ENCODE measurements around the gene GPATCH8.
A peak's percentile ranks its signal among the peaks of the same experiment; 100 is the strongest.
"Not testable (repeated sequence)": the region's sequence is repeated elsewhere in the genome, so short reads cannot be mapped to it uniquely, and the experiment has no call there.

GPATCH8 gene

DNA sequence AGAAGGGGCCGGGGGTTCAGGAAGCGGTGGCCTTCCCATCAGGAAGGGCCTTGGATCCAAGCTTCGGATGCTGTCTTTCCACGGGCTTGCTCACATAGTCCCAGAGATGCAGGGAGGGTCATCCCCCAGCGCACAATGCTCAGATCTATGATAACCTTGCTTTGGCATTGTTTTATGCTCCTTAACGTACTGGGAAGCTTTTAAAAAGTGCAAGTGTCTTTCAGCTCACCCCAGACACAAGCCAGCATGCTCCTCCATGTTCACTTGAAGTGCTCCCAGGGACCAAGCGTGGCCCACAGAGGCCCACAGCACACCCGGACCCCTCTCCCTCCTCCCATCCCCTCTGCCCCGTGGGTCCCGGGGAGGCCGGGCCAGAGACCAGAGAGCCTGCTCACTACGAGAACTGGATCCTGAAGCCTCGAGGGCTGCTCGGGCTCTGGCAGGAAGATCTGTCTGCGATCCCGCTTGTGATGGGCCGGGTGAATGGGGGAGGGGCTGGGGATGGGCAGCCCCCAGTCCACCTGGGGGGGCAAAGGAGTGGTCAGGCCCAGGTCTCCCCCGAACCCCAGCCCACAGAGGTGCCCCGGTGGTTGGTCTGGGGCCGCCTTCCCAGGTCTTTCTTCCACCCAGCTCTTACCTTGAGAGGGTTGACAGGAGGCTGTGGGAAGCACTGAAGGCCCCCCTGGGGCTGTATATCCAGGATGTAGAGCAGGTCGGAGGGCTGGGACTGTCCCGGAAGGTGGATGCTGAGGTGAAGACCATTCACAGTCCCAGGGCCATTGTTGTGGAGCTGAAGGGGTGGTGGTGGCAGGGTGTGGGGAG, 127.8 kb downstream of the GPATCH8 start:
- no peak for DNase-seq (ENCODE audit: low read depth in 2 of 2)

DNA sequence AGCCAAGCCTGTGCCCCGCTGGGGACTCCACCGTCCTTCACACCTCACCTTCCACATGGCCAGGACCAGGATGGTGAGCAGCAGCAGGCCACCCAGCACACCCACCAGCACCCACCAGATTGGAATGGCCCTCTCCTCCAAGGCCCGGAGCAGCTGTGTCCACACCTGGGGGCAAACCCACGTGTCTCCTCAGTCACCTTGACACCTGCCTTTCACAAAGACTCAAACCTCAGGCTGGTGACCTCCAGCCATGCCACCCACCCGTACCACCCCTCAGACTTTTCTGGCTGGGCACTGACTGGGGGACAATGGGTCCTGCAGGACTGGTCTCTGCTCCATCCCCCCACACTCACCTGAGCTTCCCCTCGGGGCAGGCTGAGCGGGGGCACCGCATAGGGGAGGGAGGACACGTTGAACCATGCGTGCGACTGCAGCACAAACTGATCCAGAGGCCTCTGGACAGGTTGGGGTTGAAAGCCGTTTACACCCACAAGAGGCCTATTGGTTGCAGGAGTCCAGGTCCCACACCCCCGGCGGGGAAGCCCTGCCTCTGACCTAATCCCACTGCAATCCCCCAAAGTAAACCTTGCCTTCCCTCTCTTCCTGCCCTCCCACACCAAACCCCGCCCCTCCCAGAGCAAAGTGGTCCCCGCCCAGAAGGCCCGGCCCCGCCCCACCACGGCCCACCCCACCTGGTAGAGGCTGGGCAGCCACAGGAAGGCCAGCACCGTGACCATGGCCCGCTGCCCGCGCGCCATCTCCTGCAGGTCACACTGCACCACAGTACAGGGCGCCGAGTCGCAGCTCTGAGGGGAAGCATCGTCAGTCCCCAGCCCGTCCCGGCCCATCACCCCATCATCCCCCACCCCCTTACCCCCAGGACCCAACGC, 128.7 kb downstream of the GPATCH8 start:
- DNase-seq (ENCODE audit: low read depth in 2 of 2), result no peak

DNA sequence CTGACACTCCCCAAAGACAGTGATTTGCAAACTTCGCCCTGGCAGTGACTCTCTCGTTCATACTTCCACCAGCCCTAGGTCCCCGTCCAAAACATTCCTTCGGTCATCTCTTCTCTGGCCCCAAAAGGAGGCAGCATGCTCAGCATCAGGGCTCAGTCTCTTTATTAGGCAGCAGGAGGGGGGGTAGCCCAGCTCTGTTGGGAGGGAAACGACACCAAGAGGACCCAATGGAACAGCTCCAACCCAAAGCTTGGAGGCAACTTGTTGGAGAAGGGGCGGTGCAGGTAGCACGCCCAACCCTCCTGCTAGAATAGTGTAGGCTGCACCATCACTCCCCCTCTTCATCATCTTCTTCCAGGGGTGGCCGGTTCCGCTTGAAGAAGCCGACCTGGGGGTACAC, 131.2 kb downstream of the GPATCH8 start:
- DNase-seq (ENCODE audit: low read depth in 2 of 2), result no peak

DNA sequence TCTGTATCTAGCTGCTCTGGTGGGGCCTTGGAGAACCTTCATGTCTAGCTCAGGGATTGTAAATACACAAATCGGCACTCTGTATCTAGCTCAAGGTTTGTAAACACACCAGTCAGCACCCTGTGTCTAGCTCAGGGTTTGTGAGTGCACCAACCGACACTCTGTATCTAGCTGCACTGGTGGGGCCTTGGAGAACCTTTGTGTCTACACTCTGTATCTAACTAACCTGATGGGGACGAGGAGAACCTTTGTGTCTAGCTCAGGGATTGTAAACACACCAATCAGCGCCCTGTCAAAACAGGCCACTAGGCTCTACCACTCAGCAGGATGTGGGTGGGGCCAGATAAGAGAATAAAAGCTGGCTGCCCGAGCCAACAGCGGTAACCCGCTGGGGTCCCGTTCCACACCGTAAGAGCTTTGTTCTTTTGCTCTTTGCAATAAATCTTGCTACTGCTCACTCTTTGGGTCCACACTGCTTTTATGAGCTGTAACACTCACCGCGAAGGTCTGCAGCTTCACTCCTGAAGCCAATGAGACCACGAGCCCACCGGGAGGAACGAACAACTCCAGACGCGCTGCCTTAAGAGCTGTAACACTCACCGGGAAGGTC, 133.7 kb downstream of the GPATCH8 start:
- DNase-seq (ENCODE audit: low read depth in 2 of 2), result not testable (repeated sequence)

DNA sequence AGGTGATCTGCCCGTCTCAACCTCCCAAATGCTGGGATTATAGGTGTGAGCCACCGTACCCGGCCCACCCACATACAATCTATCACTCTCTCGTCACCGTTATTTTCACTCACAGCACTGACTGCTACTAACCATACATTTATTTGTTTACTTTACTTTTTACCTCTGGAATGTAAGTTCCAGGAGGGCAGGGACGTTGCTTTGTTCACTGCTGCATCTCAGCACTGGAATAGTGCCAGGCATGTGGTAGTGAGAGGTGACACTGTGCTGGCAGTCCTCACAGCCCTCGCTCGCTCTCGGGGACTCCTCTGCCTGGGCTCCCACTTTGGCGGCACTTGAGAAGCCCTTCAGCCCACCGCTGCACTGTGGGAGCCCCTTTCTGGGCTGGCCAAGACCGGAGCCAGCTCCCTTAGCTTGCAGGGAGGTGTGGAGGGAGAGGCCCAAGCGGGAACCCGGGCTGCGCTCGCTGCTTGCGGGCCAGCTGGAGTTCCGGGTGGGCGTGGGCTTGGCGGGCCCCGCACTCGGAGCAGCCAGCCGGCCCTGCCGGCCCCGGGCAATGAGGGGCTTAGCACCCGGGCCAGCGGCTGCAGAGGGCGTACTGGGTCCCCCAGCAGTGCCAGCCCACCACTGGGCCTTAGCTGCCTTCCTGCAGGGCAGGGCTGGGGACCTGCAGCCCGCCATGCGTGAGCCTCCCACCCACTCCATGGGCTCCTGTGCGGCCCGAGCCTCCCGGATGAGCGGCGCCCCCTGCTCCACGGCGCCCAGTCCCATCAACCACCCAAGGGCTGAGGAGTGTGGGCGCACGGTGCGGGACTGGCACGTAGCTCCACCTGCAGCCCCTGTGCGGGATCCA, 134.6 kb downstream of the GPATCH8 start:
- DNase-seq (ENCODE audit: low read depth in 2 of 2), result not testable (repeated sequence)

DNA sequence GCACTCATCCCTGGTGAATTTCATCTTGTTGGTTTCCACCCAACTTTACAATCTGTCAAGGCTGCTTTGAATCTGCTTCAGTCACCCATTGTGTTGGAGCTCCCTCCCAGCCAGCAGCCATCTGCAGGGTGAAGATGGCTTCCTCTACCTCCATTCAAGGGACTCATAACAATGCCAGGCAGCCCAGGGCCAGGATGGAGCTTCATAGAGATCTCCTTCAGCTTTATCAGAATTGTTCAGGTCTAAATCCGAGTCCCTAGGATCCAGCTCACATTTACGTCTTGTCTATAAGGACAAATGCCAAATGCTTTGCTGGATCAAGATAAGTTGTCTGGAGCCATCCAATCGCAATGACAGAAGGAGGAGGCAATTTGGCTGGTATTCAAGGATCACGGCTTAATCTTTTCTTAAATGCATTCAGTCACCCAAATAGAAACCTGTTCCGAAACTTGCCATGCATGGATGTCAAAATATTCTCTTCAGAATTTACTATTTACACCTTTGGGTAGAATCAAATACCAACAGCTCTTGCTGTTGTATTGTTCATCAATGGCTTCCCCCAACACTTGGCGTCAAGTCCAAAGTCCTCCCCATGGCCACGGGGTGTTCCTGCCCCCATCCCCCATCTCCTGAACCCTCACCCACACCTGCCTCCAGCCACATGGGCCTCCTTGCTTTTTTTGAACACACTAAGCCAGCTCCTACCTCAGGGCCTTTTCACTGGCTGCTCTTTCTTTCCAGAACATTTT, 135.8 kb downstream of the GPATCH8 start:
- no peak for DNase-seq (ENCODE audit: low read depth in 2 of 2)

DNA sequence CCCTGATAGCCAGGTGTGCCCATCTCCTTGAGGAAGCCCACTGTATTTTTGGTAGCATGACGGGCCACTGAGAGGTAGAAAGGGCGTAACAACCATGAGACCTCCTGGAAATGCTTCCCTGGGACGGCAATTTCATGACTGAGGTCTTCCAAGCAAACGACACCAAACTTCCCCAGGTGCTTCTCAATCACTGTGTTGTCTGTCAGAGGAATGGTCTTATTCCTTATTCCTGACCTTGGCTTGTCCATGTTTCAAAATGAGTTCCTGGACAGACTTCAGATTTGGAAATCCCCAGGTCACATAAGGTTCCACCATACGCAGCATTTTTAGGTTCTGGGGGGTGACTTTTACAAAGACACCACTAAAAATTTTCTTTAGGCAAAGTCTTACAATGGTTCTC, 138.2 kb downstream of the GPATCH8 start:
- DNase-seq (ENCODE audit: low read depth in 2 of 2), result not testable (repeated sequence)

DNA sequence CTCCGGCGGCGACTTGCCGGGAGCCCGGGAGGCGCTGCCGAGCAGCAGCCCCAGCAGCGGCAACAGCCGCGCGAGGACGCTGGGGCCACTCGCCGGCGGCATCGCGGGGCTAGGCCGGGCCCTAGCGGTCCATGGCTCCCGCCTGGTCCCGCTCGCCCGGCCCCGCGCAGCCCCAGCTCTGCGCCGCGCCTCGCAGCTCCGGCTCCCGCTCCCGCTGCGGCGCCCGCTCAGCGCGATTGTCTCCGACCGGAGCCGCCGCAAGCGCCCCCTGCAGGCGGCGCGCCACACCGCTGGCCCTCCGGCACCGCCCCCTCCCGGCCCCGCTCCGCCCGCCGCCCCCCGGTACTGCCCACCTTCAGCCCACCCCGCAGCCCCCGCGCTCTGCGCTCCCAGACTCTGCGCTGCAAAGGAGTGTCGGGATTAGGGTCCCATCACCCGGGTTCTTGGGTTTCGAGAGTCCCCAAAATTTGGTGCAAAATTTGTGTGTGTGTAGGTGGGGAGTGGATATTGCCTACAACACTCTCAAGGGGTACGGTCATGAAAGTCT, 139.5 kb downstream of the GPATCH8 start, which contains the start of gene FAM171A2:
Gene FAM171A2, minus strand, starts transcription at position 241 of the 547 bp plus-strand sequence. Its CDS starts 139 bp downstream, at position 102.
- DNase-seq (ENCODE audit: low read depth in 2 of 2), result peak in 1 of 2 donors; percentile 53

DNA sequence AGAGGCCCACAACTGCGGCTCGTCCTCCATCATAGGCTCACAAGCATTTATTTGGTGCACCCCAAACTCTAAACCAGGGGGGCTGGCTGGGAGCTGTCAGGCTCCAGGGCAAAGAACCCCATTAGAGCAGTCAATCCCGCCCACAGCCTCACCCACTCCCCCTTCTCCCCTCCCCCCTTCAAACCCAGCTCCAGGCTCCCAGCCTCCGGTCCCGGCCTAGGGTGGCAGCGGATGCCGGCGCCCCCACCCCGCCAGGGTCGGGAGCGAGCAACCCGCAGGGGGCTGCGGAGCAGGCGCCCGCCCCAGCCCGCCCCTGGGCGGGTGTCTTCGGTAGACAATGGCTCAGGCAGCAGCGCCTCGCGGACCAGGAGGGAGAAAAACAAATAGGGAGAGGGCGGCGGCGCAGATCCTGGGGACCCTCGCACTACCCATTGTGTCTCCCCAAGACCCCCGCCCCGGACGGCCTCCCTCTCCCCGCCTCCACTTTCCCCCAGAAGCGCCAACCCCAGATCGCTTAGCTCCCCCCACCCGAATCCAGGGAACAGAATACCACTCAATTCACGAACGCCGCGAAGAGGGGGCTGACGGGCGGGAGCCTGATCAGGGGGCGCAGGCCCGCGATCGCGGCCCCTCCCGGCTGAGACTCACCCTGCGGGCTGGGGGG, 140.1 kb downstream of the GPATCH8 start:
- no peak for DNase-seq (ENCODE audit: low read depth in 2 of 2)

DNA sequence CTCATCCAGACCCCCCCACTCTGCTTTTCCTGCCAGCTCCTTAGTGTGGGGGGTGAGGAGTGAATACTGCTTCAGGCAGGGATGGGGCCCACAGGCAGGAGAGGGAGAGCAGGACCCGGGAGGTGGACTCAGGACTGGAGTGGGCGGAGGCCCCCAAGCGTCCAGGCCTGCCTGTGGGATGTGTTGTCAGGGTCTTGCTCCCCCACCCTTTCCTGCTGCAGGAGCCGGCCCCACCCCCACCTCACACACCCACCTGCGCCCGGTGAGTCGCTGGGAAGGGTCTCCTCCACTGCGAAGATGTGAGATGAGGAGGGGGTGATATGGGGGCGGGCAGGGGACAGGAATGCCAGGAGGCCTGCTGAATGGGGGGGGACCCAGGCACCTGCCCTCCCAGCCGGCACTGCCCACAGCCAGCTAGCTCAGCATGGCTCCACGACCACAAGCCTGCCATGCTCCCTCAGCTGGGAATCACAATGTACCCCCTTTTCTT, 140.7 kb downstream of the GPATCH8 start:
- no peak for DNase-seq (ENCODE audit: low read depth in 2 of 2)

DNA sequence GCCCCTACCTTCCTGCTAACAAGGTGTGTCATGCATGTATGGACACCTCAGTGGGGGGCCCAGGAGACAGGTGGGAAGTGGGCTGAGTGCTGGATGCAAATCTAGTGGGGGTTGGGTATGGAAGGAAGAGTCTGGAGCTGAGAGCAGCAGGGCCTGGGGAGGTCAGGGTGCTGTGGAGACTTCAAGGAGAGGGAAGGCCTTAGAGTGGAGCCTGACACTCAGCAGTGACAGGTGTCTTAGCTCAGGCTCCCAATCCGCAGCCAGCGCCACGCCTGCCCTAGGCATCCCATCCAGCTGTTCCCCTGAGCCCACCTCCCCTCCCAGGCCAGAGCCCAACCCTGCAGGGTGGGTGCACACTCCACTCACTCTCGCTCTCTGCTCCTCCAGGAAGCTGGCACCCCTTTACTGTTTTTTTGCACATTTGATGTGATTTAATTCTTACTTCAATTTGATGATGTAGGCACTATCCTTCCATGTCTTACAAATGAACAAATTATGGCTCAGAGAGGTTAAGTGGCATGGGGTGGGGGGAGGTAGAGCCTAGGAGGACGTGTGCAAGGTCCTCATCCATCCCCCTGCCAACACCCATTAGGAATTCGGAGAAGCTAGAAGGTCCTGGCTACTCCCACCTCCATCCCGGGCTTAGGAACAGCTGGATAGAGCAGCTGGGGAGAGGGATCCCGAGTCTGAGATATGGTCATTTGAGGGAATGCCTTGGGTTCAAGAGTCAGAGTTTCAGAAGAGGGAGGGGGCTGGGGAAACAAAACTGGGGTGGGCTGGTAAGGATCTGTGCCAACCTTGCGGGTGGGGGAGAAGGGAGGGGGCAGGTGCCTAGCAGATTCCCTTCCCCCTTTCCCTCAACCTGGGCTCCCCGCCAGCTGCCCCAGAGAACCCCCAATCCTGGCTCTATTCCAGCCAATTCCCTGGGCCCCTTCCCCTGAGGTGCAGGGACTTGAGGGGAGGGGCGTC, 141.6 kb downstream of the GPATCH8 start:
- no peak for DNase-seq (ENCODE audit: low read depth in 2 of 2)

DNA sequence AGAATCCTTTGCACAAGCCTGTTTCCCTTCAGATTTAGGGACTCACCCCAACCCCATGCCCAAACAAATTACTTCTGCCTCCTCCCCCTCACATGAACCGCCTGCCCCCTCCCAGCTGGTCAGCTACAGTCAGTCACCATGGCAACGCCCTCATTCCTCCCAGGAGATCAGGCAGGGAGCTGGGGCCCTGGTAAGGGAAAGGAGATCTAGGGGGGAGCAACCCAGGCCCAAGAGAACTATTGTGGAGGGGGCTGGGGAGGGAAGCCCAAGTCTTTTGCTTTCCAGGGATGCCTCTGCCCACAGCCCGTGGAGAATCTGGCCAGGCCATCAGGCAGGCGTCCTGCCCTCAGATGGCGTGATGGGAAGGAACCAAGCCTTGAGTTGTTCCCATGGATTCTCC, 142.4 kb downstream of the GPATCH8 start:
- no peak for DNase-seq (ENCODE audit: low read depth in 2 of 2)

DNA sequence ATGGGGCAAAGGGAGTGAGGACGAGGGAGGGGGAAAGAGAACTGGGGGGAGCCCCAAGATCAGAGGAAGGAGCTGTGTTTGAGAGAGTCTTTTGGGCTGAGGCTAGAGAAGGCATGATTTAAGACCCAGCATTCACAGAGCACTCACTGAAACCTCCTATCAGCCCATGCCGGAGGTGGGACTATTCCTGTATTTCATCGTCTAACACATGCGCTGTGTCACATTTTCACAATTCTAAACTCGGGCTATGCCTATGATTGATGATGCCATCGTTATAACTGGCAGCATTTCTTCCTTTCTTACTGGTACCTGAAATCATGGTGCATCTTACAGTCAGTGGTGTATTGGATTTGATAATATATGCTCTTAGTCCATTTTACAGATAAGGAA, 143.1 kb downstream of the GPATCH8 start:
- no peak for DNase-seq (ENCODE audit: low read depth in 2 of 2)

DNA sequence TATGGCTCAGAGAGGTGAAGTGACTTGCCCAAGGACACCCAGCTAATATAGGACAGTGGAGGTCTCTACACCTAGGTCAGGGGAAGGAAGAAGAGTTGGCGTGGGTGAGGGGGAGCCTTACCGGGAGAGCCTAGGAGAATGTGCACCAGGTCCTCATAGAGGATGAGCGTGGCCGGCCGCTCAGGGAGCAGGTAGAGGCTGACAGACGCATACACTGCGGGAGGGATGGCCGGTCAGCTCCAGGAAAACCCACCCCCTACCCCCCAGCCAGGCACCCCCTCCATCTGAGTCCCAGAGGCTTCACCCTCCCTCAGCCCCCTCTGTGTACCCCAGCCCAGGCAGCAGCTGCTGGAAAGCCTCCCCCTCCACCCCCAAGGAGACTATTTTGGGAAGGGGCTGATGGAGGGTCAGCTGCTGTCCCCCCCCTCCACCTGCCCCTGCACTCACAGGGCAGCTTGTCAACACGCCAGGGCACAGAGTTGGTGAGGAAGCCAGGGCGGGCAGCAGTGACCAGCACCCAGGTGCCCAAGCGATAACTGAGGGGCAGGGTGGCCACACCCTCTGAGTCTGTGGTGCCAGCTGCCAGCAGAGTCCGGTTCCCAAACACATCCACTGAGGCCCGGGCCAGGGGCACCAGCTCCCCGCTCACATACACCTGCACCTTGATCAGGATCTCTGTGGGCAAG, 143.6 kb downstream of the GPATCH8 start:
- DNase-seq (ENCODE audit: low read depth in 2 of 2), result no peak

DNA sequence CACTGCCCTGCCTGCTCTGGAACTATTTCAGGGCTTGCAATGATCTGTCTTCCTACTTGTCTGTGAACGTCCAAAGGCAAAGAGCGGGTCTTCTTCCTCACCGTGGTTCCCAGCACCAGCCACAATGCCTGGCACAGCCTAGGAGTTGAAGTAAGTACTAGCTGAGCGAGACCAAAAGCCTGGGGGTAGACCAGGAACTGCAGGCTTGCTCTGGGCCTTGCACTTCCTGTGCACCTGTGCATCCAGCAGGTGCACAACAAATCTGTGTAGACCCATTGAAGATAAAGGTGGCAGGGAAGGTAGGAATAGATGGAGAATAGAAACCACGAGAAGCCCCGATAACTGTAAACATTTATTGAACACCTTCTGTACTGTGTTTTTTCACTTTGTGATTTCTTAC, 144.2 kb downstream of the GPATCH8 start:
- no peak for DNase-seq (ENCODE audit: low read depth in 2 of 2)

DNA sequence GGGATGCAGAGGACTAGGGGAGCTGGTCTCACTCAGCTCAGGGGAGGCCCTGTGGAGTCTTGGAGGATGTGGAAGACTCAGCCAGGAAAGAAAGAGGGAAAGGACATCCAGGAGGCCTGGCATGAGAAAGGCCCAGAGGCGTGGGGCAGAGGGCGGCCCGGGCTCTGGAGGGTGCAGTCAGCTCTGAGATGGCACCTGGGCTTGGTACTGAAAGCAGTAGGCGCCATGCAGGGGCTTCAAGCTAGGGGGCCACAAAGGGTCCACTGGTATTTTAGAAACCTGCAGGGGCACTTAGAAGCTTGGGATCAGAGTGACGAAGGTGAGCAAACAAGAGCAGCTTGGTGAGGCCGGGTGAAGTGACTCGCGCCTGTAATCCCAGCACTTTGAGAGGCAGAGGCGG, 145.1 kb downstream of the GPATCH8 start:
- no peak for DNase-seq (ENCODE audit: low read depth in 2 of 2)

DNA sequence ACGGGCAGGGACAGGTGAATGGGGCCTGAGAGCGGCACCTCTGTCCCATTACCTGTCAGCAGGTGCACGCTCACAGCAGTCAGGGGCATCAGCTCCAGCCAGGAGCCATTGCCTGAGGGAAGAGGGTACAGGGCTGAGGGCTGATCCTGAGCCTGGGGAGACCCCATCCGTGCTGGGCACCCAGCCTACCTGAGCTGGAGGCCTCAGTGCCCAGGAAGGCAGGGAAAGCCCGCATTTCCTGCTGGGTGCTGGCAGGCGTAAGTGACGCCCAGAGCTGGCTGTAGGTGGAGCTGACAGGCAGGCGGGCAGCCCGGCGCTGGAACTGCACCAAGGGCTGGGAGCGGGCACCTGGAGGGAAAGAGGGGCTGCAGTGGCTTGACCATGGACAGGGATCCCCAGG, 147.0 kb downstream of the GPATCH8 start:
- no peak for DNase-seq (ENCODE audit: low read depth in 2 of 2)

DNA sequence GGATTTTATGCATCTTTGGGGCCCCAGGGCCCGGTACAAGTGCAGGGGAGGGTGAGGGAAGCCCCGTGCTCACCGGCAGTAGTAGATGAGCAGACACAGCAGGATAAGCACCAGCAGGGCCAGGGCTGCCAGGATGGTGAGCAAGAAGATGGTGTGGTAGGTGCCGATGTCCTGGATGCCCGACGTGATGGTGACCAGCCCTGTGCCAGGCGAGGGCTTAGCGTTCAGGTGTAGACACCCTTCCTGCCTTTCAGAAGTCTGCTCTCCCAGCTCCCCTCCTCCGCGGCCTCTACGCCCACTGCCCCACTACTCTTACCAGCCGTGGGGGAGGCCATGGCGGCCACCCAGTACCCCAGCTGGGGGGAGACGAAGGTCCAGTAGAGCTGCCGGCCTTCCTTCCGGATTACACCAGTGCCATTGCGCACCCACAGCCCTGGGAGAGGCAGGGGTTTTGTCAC, 147.5 kb downstream of the GPATCH8 start:
- no peak for DNase-seq (ENCODE audit: low read depth in 2 of 2)

Data from stimulated activated CD4-positive, alpha-beta T cell treated with anti-CD3 and anti-CD28 coated beads, Interleukin-15, amount 100 ng/mL, for 48 hours (primary cell).